ENCODE results near the gene GNPTG. TPM values are rescaled to one million over a fixed set of nuclear protein-coding genes. Genes with fewer than 3 reads are reported as not detected.

GNPTG gene
- total RNA-seq, 4 donors from 2014 or later: 53.7 to 84.0 (median 69.5) TPM

GRCh38 chr16:1335996-1336395 lies 15.7 kb upstream of the GNPTG start:
- WGBS: 15% methylated on average over 9 of the region's 12 CpGs
- TF ChIP-seq EP300 (IDR thresholded peaks at IDR 0.05) (no peak), CTCF (IDR thresholded peaks at IDR 0.05) (no peak), POLR2A (IDR thresholded peaks at IDR 0.05) (no peak), POLR2AphosphoS5 (IDR thresholded peaks at IDR 0.05) (no peak)
- Histone ChIP-seq H3K4me3 (no peak overlapping the region), H3K27ac (no peak overlapping the region), H3K36me3 (no peaks in the 10 kb centered on the region), H3K27me3 (peaks cover 78% of the 10 kb centered on the region), H3K4me1 (peaks cover 34% of the 10 kb centered on the region), H3K9me3 (no peaks in the 10 kb centered on the region)
- no peak for DNase-seq (ENCODE audit: low spot score in 2 of 2)

GRCh38 chr16:1336619-1337018 lies 15.1 kb upstream of the GNPTG start:
- H3K36me3 ChIP-seq: no peaks in the 10 kb centered on the region
- H3K9me3 ChIP-seq: no peaks in the 10 kb centered on the region
- peaks cover 28% of the 10 kb centered on the region for H3K4me1 ChIP-seq
- WGBS: 77% methylated on average over 9 of the region's 15 CpGs
- no peak for TF ChIP-seq EP300 (IDR thresholded peaks at IDR 0.05)
- no peak for TF ChIP-seq CTCF (IDR thresholded peaks at IDR 0.05)
- TF ChIP-seq POLR2A (IDR thresholded peaks at IDR 0.05): no peak
- no peak for TF ChIP-seq POLR2AphosphoS5 (IDR thresholded peaks at IDR 0.05)
- H3K27me3 ChIP-seq: peaks cover 72% of the 10 kb centered on the region
- H3K27ac ChIP-seq: no peak overlapping the region
- no peak overlapping the region for H3K4me3 ChIP-seq
- no peak for DNase-seq (ENCODE audit: low spot score in 2 of 2)

GRCh38 chr16:1337486-1337885 lies 14.2 kb upstream of the GNPTG start:
- Histone ChIP-seq H3K27me3 (peaks cover 67% of the 10 kb centered on the region), H3K4me3 (no peak overlapping the region), H3K9me3 (no peaks in the 10 kb centered on the region), H3K27ac (no peak overlapping the region), H3K36me3 (no peaks in the 10 kb centered on the region), H3K4me1 (peaks cover 26% of the 10 kb centered on the region)
- WGBS: 53% methylated on average over 2 of the region's 9 CpGs
- no peak for TF ChIP-seq POLR2AphosphoS5 (IDR thresholded peaks at IDR 0.05)
- TF ChIP-seq POLR2A (IDR thresholded peaks at IDR 0.05): no peak
- no peak for DNase-seq (ENCODE audit: low spot score in 2 of 2)

GRCh38 chr16:1338119-1338730 lies 13.5 kb upstream of the GNPTG start:
- 55% methylated on average over 2 of the region's 30 CpGs for WGBS
- no peak for TF ChIP-seq POLR2A (IDR thresholded peaks at IDR 0.05)
- no peak for TF ChIP-seq POLR2AphosphoS5 (IDR thresholded peaks at IDR 0.05)
- TF ChIP-seq EP300 (IDR thresholded peaks at IDR 0.05): no peak
- TF ChIP-seq CTCF (IDR thresholded peaks at IDR 0.05): no peak
- Histone ChIP-seq H3K4me3 (no peak overlapping the region), H3K27me3 (peaks cover 61% of the 10 kb centered on the region), H3K9me3 (no peaks in the 10 kb centered on the region), H3K4me1 (peaks cover 26% of the 10 kb centered on the region), H3K27ac (no peak overlapping the region), H3K36me3 (no peaks in the 10 kb centered on the region)
- DNase-seq (ENCODE audit: low spot score in 2 of 2): no peak

GRCh38 chr16:1338855-1339675 lies 12.7 kb upstream of the GNPTG start:
- no peak overlapping the region for H3K4me3 ChIP-seq
- H3K36me3 ChIP-seq: no peaks in the 10 kb centered on the region
- H3K9me3 ChIP-seq: no peaks in the 10 kb centered on the region
- 64% methylated on average over 16 of the region's 31 CpGs for WGBS
- no peak for DNase-seq (ENCODE audit: low spot score in 2 of 2)
- no peak overlapping the region for H3K27ac ChIP-seq
- no peak for TF ChIP-seq POLR2AphosphoS5 (IDR thresholded peaks at IDR 0.05)
- no peak for TF ChIP-seq EP300 (IDR thresholded peaks at IDR 0.05)
- peaks cover 26% of the 10 kb centered on the region for H3K4me1 ChIP-seq
- H3K27me3 ChIP-seq: peaks cover 52% of the 10 kb centered on the region

- Histone ChIP-seq H3K9me3 (no peaks in the 10 kb centered on the region), H3K4me1 (peaks cover 24% of the 10 kb centered on the region), H3K36me3 (no peaks in the 10 kb centered on the region), H3K27ac (no peak overlapping the region), H3K4me3 (no peak overlapping the region), H3K27me3 (peaks cover 34% of the 10 kb centered on the region)
- DNase-seq (ENCODE audit: low spot score in 2 of 2): no peak
- TF ChIP-seq POLR2A (IDR thresholded peaks at IDR 0.05) (no peak), CTCF (IDR thresholded peaks at IDR 0.05) (no peak), POLR2AphosphoS5 (IDR thresholded peaks at IDR 0.05) (no peak), EP300 (IDR thresholded peaks at IDR 0.05) (no peak)
- 40% methylated on average over 1 of the region's 36 CpGs for WGBS
Measured at GRCh38 chr16:1340730-1341494, 10.8 kb upstream of the GNPTG start.
